ENCODE results near the gene BATF.

Gene BATF

GRCh38 chr14:75525969-75526368 lies 3.7 kb downstream of the BATF start:
- H3K27ac ChIP-seq (replicated peaks): no peak overlapping the region
- no peak for DNase-seq (ENCODE audit: low read depth in 1 of 2, low spot score in 1 of 2)
- H3K4me3 ChIP-seq (replicated peaks; ENCODE audit: insufficient read depth, low read length): no peak overlapping the region
- no peaks in the 10 kb centered on the region for H3K27me3 ChIP-seq (ENCODE audit: insufficient read depth, poor library complexity, severe bottlenecking)
- TF ChIP-seq GABPA (IDR thresholded peaks at IDR 0.05; ENCODE audit: low read depth): no peak
- no peak for TF ChIP-seq REST (IDR thresholded peaks at IDR 0.05; ENCODE audit: insufficient replicate concordance, low read depth)
- TF ChIP-seq POLR2AphosphoS5 (IDR thresholded peaks at IDR 0.05; ENCODE audit: low read depth): no peak
- TF ChIP-seq SPI1 (IDR thresholded peaks at IDR 0.05; ENCODE audit: borderline replicate concordance, low read depth): no peak
- TF ChIP-seq CTCF (IDR thresholded peaks at IDR 0.05; ENCODE audit: insufficient read depth, low read length): no peak

- TF ChIP-seq SPI1 (IDR thresholded peaks at IDR 0.05; ENCODE audit: borderline replicate concordance, low read depth): no peak
- no peak for TF ChIP-seq POLR2AphosphoS5 (IDR thresholded peaks at IDR 0.05; ENCODE audit: low read depth)
- TF ChIP-seq CTCF (IDR thresholded peaks at IDR 0.05; ENCODE audit: insufficient read depth, low read length): no peak
- no peak for TF ChIP-seq REST (IDR thresholded peaks at IDR 0.05; ENCODE audit: insufficient replicate concordance, low read depth)
- TF ChIP-seq GABPA (IDR thresholded peaks at IDR 0.05; ENCODE audit: low read depth): no peak
- Histone ChIP-seq H3K27ac (replicated peaks) (no peak overlapping the region), H3K27me3 (ENCODE audit: insufficient read depth, poor library complexity, severe bottlenecking) (no peaks in the 10 kb centered on the region), H3K4me3 (replicated peaks; ENCODE audit: insufficient read depth, low read length) (no peak overlapping the region)
- no peak for DNase-seq (ENCODE audit: low read depth in 1 of 2, low spot score in 1 of 2)
Measured at GRCh38 chr14:75527449-75528163, 5.3 kb downstream of the BATF start.

GRCh38 chr14:75531256-75531655 lies 9.0 kb downstream of the BATF start:
- Histone ChIP-seq H3K27ac (replicated peaks) (no peak overlapping the region), H3K27me3 (ENCODE audit: insufficient read depth, poor library complexity, severe bottlenecking) (no peaks in the 10 kb centered on the region), H3K4me3 (replicated peaks; ENCODE audit: insufficient read depth, low read length) (no peak overlapping the region)
- no peak for DNase-seq (ENCODE audit: low read depth in 1 of 2, low spot score in 1 of 2)
- TF ChIP-seq SPI1 (IDR thresholded peaks at IDR 0.05; ENCODE audit: borderline replicate concordance, low read depth): no peak
- no peak for TF ChIP-seq CTCF (IDR thresholded peaks at IDR 0.05; ENCODE audit: insufficient read depth, low read length)
- no peak for TF ChIP-seq GABPA (IDR thresholded peaks at IDR 0.05; ENCODE audit: low read depth)
- TF ChIP-seq REST (IDR thresholded peaks at IDR 0.05; ENCODE audit: insufficient replicate concordance, low read depth): no peak
- TF ChIP-seq POLR2AphosphoS5 (IDR thresholded peaks at IDR 0.05; ENCODE audit: low read depth): no peak

Data from HL-60 (cell line).